Mesenchymal stem cell (in vitro differentiated cells and primary cell): ENCODE results near the gene TFDP3.

Experiments
- DNase-seq: peaks from one replicate; pipeline ENCODE4 v3.0.0-alpha.2; 2013
- H2AFZ ChIP-seq: one replicate; pipeline ENCODE4 v1.6.1; 2013; ENCODE audit warnings: low read depth, mild to moderate bottlenecking, control low read depth, inconsistent platforms, low read length, moderate library complexity
- H2AK5ac ChIP-seq: 2 replicates; pipeline ENCODE4 v1.6.1; 2013; ENCODE audit warnings: low read length, moderate library complexity, mild to moderate bottlenecking, inconsistent platforms; ENCODE audit not compliant: severe bottlenecking
- H2BK120ac ChIP-seq: one replicate; pipeline ENCODE4 v1.6.1; 2013; ENCODE audit warnings: low read depth, mild to moderate bottlenecking, inconsistent platforms, low read length, moderate library complexity
- H2BK12ac ChIP-seq, 2 experiments: one replicate each; pipeline ENCODE4 v1.6.1; 2013; ENCODE audit warnings: inconsistent platforms in 2 of 2, low read length in 2 of 2, mild to moderate bottlenecking in 2 of 2, moderate library complexity in 2 of 2, control low read depth in 1 of 2
- H2BK15ac ChIP-seq: one replicate; pipeline ENCODE4 v1.6.1; 2013; ENCODE audit warnings: mild to moderate bottlenecking, low read depth, inconsistent platforms; ENCODE audit not compliant: poor library complexity, severe bottlenecking
- H2BK5ac ChIP-seq: 2 replicates; pipeline ENCODE4 v1.6.1; 2013; ENCODE audit warnings: low read depth, mild to moderate bottlenecking, low read length, control low read depth, inconsistent platforms; ENCODE audit not compliant: poor library complexity, severe bottlenecking
- H3K14ac ChIP-seq, 2 experiments: one replicate each; pipeline ENCODE4 v1.6.1; 2013; ENCODE audit warnings: inconsistent platforms in 2 of 2, low read length in 2 of 2, control low read depth in 1 of 2, mild to moderate bottlenecking in 1 of 2, moderate library complexity in 1 of 2
- H3K18ac ChIP-seq, 2 experiments: one replicate each; pipeline ENCODE4 v1.6.1; 2013; ENCODE audit warnings: inconsistent platforms in 2 of 2, low read length in 2 of 2, control low read depth in 1 of 2, low read depth in 1 of 2, mild to moderate bottlenecking in 1 of 2
- H3K23ac ChIP-seq, 2 experiments: one replicate each; pipeline ENCODE4 v1.6.1; 2013; ENCODE audit warnings: inconsistent platforms in 2 of 2, low read length in 2 of 2, mild to moderate bottlenecking in 2 of 2, moderate library complexity in 2 of 2, control low read depth in 1 of 2
- H3K27ac ChIP-seq: 2 replicates; pipeline ENCODE4 v1.5.1; 2013; ENCODE audit warnings: mild to moderate bottlenecking, moderate library complexity, low read length, control low read depth, inconsistent platforms; ENCODE audit not compliant: poor library complexity, severe bottlenecking
- H3K27me3 ChIP-seq, 2 experiments: 2 replicates each; pipeline versions ENCODE4 v1.6.1 to v1.7.0; 2013; ENCODE audit warnings: low read length in 2 of 2, mild to moderate bottlenecking in 2 of 2, moderate library complexity in 2 of 2, control low read depth in 1 of 2, inconsistent platforms in 1 of 2; ENCODE audit not compliant: control insufficient read depth in 1 of 2, insufficient read depth in 1 of 2
- H3K36me3 ChIP-seq, 2 experiments: 2 replicates each; pipeline versions ENCODE4 v1.6.1 to v1.7.0; 2013; ENCODE audit warnings: low read length in 2 of 2, control low read depth in 1 of 2, inconsistent platforms in 1 of 2, low read depth in 1 of 2, mild to moderate bottlenecking in 1 of 2; ENCODE audit not compliant: insufficient read depth in 2 of 2, control insufficient read depth in 1 of 2
- H3K4ac ChIP-seq, 2 experiments: one replicate each; pipeline ENCODE4 v1.6.1; 2013; ENCODE audit warnings: inconsistent platforms in 2 of 2, low read length in 2 of 2, mild to moderate bottlenecking in 2 of 2, moderate library complexity in 2 of 2, control low read depth in 1 of 2, low read depth in 1 of 2
- H3K4me1 ChIP-seq: 2 replicates; pipeline ENCODE4 v1.6.1; 2013; ENCODE audit warnings: low read depth, low read length, control low read depth; ENCODE audit not compliant: control insufficient read depth, insufficient read depth
- H3K4me2 ChIP-seq: 2 replicates; pipeline ENCODE4 v1.6.1; 2013; ENCODE audit warnings: low read length, mild to moderate bottlenecking, inconsistent platforms; ENCODE audit not compliant: poor library complexity, severe bottlenecking
- H3K4me3 ChIP-seq, 2 experiments: 2 replicates each; pipeline versions ENCODE4 v1.5.1 to v1.7.0; 2013; ENCODE audit warnings: low read length in 2 of 2, mild to moderate bottlenecking in 2 of 2, control low read depth in 1 of 2, low read depth in 1 of 2; ENCODE audit not compliant: insufficient read depth in 1 of 2
- H3K79me1 ChIP-seq: replicated peaks from 2 replicates; pipeline ENCODE4 v1.6.1; 2013; ENCODE audit warnings: mild to moderate bottlenecking, control low read depth, low read length, inconsistent platforms; ENCODE audit not compliant: poor library complexity, severe bottlenecking
- H3K9ac ChIP-seq: 2 replicates; pipeline ENCODE4 v1.7.0; 2013; ENCODE audit warnings: mild to moderate bottlenecking, low read length, moderate library complexity
- H3K9me3 ChIP-seq: 2 replicates; pipeline ENCODE4 v1.7.0; 2013; ENCODE audit warnings: mild to moderate bottlenecking, low read length; ENCODE audit not compliant: control insufficient read depth
- H4K8ac ChIP-seq: one replicate; pipeline ENCODE4 v1.6.1; 2013; ENCODE audit warnings: inconsistent platforms, mild to moderate bottlenecking, low read length, moderate library complexity
- H4K91ac ChIP-seq: one replicate; pipeline ENCODE4 v1.6.1; 2013; ENCODE audit warnings: mild to moderate bottlenecking, low read length, inconsistent platforms
- WGBS: methylation state at CpG from one replicate; pipeline ENCODE4 v1.1.7; 2013; ENCODE audit warnings: mixed read lengths; 5-methylcytosine and 5-hydroxymethylcytosine counted together

TFDP3 gene

DNA sequence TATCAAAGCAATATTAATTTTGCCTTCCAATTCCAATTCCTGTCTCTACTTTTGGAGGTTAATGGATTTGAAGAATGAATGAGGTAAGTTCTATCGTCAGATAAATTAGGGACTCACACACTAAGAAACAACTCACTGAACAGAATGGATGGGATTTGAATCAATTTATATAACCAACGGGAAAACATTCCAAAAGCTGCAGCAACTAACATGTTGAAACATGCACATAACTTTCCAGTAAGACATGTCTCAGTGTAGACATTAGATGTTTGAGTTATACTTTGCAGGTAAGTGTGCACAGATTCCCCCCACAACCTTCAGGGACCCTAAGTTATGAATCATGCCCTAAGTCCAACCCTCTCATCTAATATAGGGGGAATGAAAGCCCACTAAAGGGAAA is 34.3 kb downstream of the TFDP3 start:
- no peak overlapping the region for H2BK12ac ChIP-seq
- no peak overlapping the region for H3K9ac ChIP-seq

DNA sequence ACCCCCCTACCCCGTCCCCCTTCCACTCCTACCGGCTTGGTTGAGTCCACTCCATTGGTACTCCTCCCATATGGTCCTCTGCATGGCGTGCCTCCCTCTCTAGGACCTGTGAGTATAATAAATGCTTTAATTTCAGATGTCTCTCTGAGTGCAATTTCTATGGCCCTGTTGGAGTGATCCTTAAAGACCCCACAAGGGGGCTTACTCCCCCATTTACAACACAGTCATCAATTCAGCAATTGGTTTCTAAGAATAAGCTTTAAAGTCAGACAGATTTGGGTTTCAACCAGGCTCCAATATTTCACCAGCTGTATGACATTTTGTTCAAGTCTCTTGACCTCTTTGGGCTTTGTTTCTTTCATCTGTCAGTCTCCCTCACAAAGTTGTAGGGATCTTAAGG is 38.7 kb downstream of the TFDP3 start:
- no peaks in the 10 kb centered on the region for H3K79me1 ChIP-seq
- no peak overlapping the region for H3K23ac ChIP-seq
- no peak overlapping the region for H3K27ac ChIP-seq
- WGBS: no CpG with 5 or more reads among the region's 3 CpGs
- H3K4me3 ChIP-seq: no peak overlapping the region
- H2AFZ ChIP-seq: no peak overlapping the region
- H3K4me1 ChIP-seq: no peaks in the 10 kb centered on the region
- no peak overlapping the region for H2BK120ac ChIP-seq
- no peaks in the 10 kb centered on the region for H3K36me3 ChIP-seq
- H2BK5ac ChIP-seq: no peak overlapping the region
- H2BK12ac ChIP-seq: no peak overlapping the region
- no peak overlapping the region for H2AK5ac ChIP-seq
- no peak overlapping the region for H3K4ac ChIP-seq
- no peak overlapping the region for H3K4me2 ChIP-seq
- DNase-seq: no peak
- H3K18ac ChIP-seq: no peak overlapping the region
- H3K9me3 ChIP-seq: no peaks in the 10 kb centered on the region
- H4K8ac ChIP-seq: no peak overlapping the region
- H3K27me3 ChIP-seq: peaks cover 0 to 33% of the 10 kb centered on the region in 2 experiments
- no peak overlapping the region for H2BK15ac ChIP-seq
- no peak overlapping the region for H3K14ac ChIP-seq
- H3K9ac ChIP-seq: no peak overlapping the region
- no peak overlapping the region for H4K91ac ChIP-seq

More for the DNA sequence above, 34.3 kb downstream of the TFDP3 start:
- no peaks in the 10 kb centered on the region for H3K4me1 ChIP-seq
- no peak overlapping the region for H2BK120ac ChIP-seq
- no peak overlapping the region for H2AK5ac ChIP-seq
- no peak overlapping the region for H2BK5ac ChIP-seq
- H3K4ac ChIP-seq: no peak overlapping the region
- no peak overlapping the region for H3K27ac ChIP-seq
- H3K79me1 ChIP-seq: no peaks in the 10 kb centered on the region
- H2BK15ac ChIP-seq: no peak overlapping the region
- H4K91ac ChIP-seq: no peak overlapping the region
- no peak overlapping the region for H3K4me2 ChIP-seq
- no peaks in the 10 kb centered on the region for H3K9me3 ChIP-seq
- no peak overlapping the region for H4K8ac ChIP-seq
- no peaks in the 10 kb centered on the region for H3K36me3 ChIP-seq
- no peak for DNase-seq
- no peak overlapping the region for H3K4me3 ChIP-seq
- H3K27me3 ChIP-seq: peaks cover 0 to 29% of the 10 kb centered on the region in 2 experiments
- H3K18ac ChIP-seq: no peak overlapping the region
- no peak overlapping the region for H3K23ac ChIP-seq
- H2AFZ ChIP-seq: no peak overlapping the region
- no peak overlapping the region for H3K14ac ChIP-seq
- no CpG with 5 or more reads among the region's 2 CpGs for WGBS

DNA sequence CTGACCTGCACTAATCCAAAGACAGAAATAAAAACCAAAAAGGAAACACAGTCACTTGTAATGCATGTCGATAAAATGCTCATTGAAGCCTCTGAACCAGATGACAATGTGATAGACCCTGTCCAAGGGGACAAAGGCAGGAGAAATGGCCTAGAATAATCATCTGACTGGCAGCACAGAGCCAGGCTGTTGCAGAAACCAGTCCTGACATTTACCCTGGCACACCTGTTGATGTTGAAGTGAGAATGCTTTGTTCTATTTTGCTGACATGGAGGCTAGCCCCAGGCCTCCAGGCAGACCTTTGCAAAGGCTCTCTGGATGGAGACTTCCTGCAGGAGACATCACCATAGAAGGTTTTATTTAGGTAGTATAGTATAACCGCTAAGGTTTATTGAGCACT is 41.0 kb downstream of the TFDP3 start:
- DNase-seq: no peak
- no peak overlapping the region for H4K91ac ChIP-seq
- 87% methylated on average over 2 of the region's 2 CpGs for WGBS
- H3K27me3 ChIP-seq: peaks cover 0 to 39% of the 10 kb centered on the region in 2 experiments
- no peak overlapping the region for H2BK120ac ChIP-seq
- no peaks in the 10 kb centered on the region for H3K9me3 ChIP-seq
- no peak overlapping the region for H3K27ac ChIP-seq
- H2AK5ac ChIP-seq: no peak overlapping the region
- no peak overlapping the region for H3K9ac ChIP-seq
- H3K36me3 ChIP-seq: no peaks in the 10 kb centered on the region
- H2BK5ac ChIP-seq: no peak overlapping the region
- H3K4me1 ChIP-seq: no peaks in the 10 kb centered on the region
- no peak overlapping the region for H2BK12ac ChIP-seq
- H3K23ac ChIP-seq: no peak overlapping the region
- H4K8ac ChIP-seq: no peak overlapping the region
- no peak overlapping the region for H3K18ac ChIP-seq
- no peak overlapping the region for H3K4me3 ChIP-seq
- no peak overlapping the region for H3K4me2 ChIP-seq
- no peak overlapping the region for H3K4ac ChIP-seq
- H3K79me1 ChIP-seq: no peaks in the 10 kb centered on the region
- H2AFZ ChIP-seq: no peak overlapping the region
- H2BK15ac ChIP-seq: no peak overlapping the region
- no peak overlapping the region for H3K14ac ChIP-seq

DNA sequence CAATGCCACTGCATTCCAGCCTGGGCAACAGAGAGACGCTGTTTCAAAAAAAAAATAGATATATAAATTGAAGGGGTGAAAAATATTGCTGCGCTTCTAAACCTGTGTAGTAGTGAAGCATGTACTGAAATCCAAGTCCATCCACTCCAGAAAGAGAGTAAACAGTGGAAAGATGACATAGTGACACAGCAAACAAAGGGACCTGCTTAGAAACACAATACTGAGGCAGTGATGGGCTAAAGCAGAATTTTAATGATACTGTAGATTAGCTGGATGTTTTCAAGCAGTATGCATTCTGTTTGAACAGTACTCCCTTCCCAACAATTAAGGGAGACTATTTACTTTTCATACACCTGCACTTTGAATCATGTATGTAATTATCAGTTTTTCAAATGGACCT is 42.5 kb downstream of the TFDP3 start:
- 86% methylated on average over 2 of the region's 2 CpGs for WGBS
- DNase-seq: no peak

More for the DNA sequence above, 42.5 kb downstream of the TFDP3 start:
- Histone ChIP-seq H3K4me3 (no peak overlapping the region), H3K14ac (no peak overlapping the region), H3K4me2 (no peak overlapping the region), H3K9me3 (no peaks in the 10 kb centered on the region), H3K27ac (no peak overlapping the region), H3K36me3 (no peaks in the 10 kb centered on the region), H3K9ac (no peak overlapping the region), H2BK120ac (no peak overlapping the region), H2AFZ (no peak overlapping the region), H3K18ac (no peak overlapping the region), H3K23ac (no peak overlapping the region), H2BK12ac (no peak overlapping the region), H4K8ac (no peak overlapping the region), H3K4ac (no peak overlapping the region), H3K79me1 (no peaks in the 10 kb centered on the region), H4K91ac (no peak overlapping the region), H2BK5ac (no peak overlapping the region), H3K4me1 (no peaks in the 10 kb centered on the region), H3K27me3 (peaks cover 0 to 33% of the 10 kb centered on the region in 2 experiments), H2BK15ac (no peak overlapping the region), H2AK5ac (no peak overlapping the region)
